Right lobe of liver (tissue), 6 donors: ENCODE measurements around the gene ALK. TPM values are rescaled to one million over a fixed set of nuclear protein-coding genes. Genes with fewer than 3 reads are reported as not detected.

Experiments used
- ATAC-seq, 4 donors: fragments of 200-7000 bp; cut with Tn5 transposase; one replicate each; pipeline ENCODE4 v1.9.1; 2020; ENCODE audit warnings: mild to moderate bottlenecking in 4 of 4, moderate library complexity in 4 of 4
- DNase-seq, 3 donors: peaks; one replicate each; pipeline ENCODE4 v3.0.0-alpha.2; 2020
- H3K27ac ChIP-seq, 3 donors: fragments of 200-600 bp; one replicate each; pipeline ENCODE4 v1.8.0; 2022
- H3K27me3 ChIP-seq, 2 donors: fragments of 200-600 bp; one replicate each; pipeline ENCODE4 v1.8.0; 2022
- H3K36me3 ChIP-seq, 4 donors: fragments of 200-600 bp; sonication (generic) in 1 of 4; one replicate each; pipeline versions ENCODE4 v1.5.1 to v1.8.0; 2017 to 2022; ENCODE audit warnings: control low read depth in 1 of 4
- H3K4me1 ChIP-seq, 4 donors: fragments of 200-600 bp; sonication (generic) in 1 of 4; one replicate each; pipeline versions ENCODE4 v1.5.1 to v1.8.0; 2017 to 2022; ENCODE audit warnings: control low read depth in 1 of 4
- H3K4me3 ChIP-seq, 3 donors: fragments of 200-600 bp; one replicate each; pipeline ENCODE4 v1.8.0; 2022
- H3K9me3 ChIP-seq, 4 donors: fragments of 200-600 bp; sonication (generic) in 1 of 4; one replicate each; pipeline versions ENCODE4 v1.5.1 to v1.8.0; 2017 to 2022; ENCODE audit warnings: control low read depth in 1 of 4
- POLR2A ChIP-seq: fragments of 450-650 bp; IDR thresholded peaks from one replicate; pipeline ENCODE4 v1.6.1; 2017; ENCODE audit warnings: antibody characterized with exemption, mild to moderate bottlenecking
- WGBS: methylation state at CpG from one replicate; pipeline ENCODE4 v1.1.6; 2018; ENCODE audit warnings: low coverage, low lambda C conversion rate; ENCODE audit not compliant: insufficient coverage; ENCODE audit errors: missing lambda C conversion rate; 5-methylcytosine and 5-hydroxymethylcytosine counted together
- intact Hi-C, 2 donors: fragments of 100-400 bp; cut with DNase I; formaldehyde crosslinking; loops; one replicate each; pipeline versions ENCODE4 v1.11.2 to v1.14.1; 2022
- total RNA-seq, 6 experiments: library from RNA; depleted of rRNA in 2 of 6; stranded (reverse); fragments of >200 nt in 2 of 6; fragmentation: NEBNext Ultra II Directional in 3 of 6; extraction: Animal tissue kit (Norgen Biotek cat#: 25700) in 3 of 6; gene quantifications; one replicate each; pipeline versions ENCODE4 v1.1.0 to v1.2.4, GENCODE V29; 2016 to 2023
- TF ChIP-seq, protein P1 (sequence below), 4 donors: fragments of 200-600 bp in 3 of 4; fragments of 450-650 bp in 1 of 4; IDR thresholded peaks; one replicate each; pipeline versions ENCODE4 v1.5.1 to v1.8.0; 2016 to 2022; ENCODE audit warnings: antibody characterized with exemption in 4 of 4, mild to moderate bottlenecking in 2 of 4
- donor health status: DM: no; HTN: yes; CAD: no.
- donor health status: DM: no; HTN: no; CAD: no.
- donor health status: DM: no; HTN: no; CAD: no.
- donor health status: DM: no; HTN: yes; CAD: no.
- donor health status: DM: no; HTN: yes; CAD: no.

Gene ALK
- total RNA-seq, 6 experiments from 2014 or later = 0.04 to 0.06 TPM; not detected in 4

DNA sequence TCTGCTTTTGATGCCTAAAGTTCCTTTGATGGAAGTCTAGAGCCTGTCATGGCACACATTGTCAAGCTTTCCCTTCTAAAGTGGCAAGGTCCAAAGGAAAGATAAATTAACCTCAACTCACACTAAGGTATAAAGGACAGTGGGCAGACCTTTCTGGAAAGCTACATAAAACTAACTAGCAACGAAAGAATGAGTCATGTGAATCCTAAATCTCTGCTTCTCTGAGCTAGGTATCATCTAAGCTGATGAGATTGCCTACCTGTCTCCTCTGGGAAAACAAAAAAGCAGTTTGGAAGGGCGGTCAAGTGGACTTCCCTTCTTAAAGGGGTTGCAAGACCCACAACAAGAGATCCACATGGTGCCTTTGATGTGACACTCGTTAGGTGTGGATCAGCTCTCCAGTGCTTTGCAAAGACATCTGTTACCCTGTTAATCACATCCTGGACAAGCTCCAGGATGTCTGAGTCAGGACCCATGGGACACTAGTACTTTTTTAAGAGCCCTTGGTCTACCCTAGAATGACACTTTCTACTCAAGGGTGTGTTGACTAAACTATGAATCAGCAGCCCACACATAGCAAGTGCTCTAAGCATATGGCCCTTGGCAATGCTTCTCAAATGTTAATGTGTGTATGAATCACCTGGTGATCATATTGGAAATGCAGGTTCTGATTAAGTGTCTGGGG lies 173.5 kb downstream of the ALK start:
- no peaks in the 10 kb centered on the region for H3K27me3 ChIP-seq
- 71% methylated on average over 3 of the region's 3 CpGs for WGBS
- intact Hi-C loops = no loop called here
- no peaks in the 10 kb centered on the region for H3K4me1 ChIP-seq
- ATAC-seq = no peak
- TF ChIP-seq, protein P1, sequence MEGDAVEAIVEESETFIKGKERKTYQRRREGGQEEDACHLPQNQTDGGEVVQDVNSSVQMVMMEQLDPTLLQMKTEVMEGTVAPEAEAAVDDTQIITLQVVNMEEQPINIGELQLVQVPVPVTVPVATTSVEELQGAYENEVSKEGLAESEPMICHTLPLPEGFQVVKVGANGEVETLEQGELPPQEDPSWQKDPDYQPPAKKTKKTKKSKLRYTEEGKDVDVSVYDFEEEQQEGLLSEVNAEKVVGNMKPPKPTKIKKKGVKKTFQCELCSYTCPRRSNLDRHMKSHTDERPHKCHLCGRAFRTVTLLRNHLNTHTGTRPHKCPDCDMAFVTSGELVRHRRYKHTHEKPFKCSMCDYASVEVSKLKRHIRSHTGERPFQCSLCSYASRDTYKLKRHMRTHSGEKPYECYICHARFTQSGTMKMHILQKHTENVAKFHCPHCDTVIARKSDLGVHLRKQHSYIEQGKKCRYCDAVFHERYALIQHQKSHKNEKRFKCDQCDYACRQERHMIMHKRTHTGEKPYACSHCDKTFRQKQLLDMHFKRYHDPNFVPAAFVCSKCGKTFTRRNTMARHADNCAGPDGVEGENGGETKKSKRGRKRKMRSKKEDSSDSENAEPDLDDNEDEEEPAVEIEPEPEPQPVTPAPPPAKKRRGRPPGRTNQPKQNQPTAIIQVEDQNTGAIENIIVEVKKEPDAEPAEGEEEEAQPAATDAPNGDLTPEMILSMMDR (IDR thresholded peaks at IDR 0.05) = no peak
- TF ChIP-seq POLR2A = no peak
- DNase-seq = no peak
- H3K4me3 ChIP-seq = no peak overlapping the region
- H3K36me3 ChIP-seq = no peaks in the 10 kb centered on the region
- H3K27ac ChIP-seq = no peak overlapping the region
- no peaks in the 10 kb centered on the region for H3K9me3 ChIP-seq

DNA sequence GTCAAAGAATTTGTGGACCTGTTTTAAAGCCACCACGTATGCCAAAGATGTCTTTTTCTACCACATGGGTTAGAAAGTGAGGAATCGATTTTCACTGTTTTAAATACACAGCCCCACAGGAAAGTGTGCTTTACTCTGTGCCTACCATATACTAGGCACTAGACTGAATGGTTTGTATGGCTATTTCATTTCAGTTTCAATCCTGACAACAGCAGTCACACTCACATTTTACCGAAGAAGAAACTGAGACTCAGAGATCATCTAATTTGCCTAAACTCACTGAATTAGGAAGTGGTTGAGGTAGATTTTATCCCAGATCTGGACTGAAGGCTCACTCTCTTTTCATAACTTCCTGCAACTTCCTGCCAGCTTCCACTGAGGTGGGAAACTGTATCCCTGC lies 176.4 kb downstream of the ALK start:
- intact Hi-C loops = no loop called here
- Histone ChIP-seq H3K4me3 (no peak overlapping the region), H3K36me3 (no peaks in the 10 kb centered on the region), H3K9me3 (no peaks in the 10 kb centered on the region), H3K4me1 (no peaks in the 10 kb centered on the region), H3K27me3 (no peaks in the 10 kb centered on the region), H3K27ac (no peak overlapping the region)
- no peak for DNase-seq
- TF ChIP-seq POLR2A = no peak
- TF ChIP-seq, protein P1 (IDR thresholded peaks at IDR 0.05) = no peak
- no peak for ATAC-seq
- 56% methylated on average over 2 of the region's 3 CpGs for WGBS

DNA sequence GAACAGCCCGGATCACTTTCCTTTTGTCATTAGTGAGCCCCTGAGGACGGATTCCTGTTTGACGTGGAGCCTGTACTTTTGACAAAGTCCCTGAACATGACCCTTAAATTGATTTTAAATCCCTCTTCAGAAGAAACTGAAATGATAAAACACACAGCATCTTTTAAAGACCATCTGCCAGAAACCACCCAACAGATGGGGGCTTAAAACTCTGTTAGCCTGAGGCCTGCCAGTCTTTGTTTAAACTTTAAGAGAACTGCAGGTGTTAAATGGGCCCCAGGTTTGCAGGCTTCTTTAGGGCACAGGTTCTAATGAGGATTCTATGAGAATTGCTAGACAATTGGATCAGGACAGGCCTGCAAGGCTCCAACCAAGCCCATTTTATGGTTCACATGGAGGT lies 177.9 kb downstream of the ALK start:
- Histone ChIP-seq H3K27ac (no peak overlapping the region), H3K36me3 (no peaks in the 10 kb centered on the region), H3K4me1 (no peaks in the 10 kb centered on the region), H3K9me3 (no peaks in the 10 kb centered on the region), H3K4me3 (no peak overlapping the region), H3K27me3 (no peaks in the 10 kb centered on the region)
- no peak for ATAC-seq
- TF ChIP-seq, protein P1 (IDR thresholded peaks at IDR 0.05) = no peak
- no peak for TF ChIP-seq POLR2A
- intact Hi-C loops = no loop called here
- no peak for DNase-seq
- 93% methylated on average over 3 of the region's 3 CpGs for WGBS

DNA sequence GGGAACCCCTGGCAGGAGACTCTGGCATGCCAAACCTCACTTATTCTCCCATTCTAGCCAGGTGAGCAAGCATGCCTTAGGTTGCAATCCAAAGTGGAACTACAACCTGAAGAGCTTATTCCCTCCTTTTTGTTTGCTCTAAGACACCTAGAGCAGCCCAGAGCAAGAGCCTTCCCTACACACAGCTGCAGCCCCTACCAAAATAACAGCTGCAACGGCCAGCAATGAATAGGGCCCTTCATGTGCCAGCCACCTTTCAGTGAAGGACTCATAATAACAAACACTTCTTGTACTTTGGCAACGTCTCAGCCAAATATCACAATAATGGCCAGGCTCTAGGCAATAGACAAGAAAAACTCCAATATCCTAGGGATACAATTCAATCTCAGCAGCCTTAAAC lies 178.7 kb downstream of the ALK start:
- no peak for DNase-seq
- Histone ChIP-seq H3K27me3 (no peaks in the 10 kb centered on the region), H3K27ac (no peak overlapping the region), H3K4me3 (no peak overlapping the region), H3K4me1 (no peaks in the 10 kb centered on the region), H3K9me3 (no peaks in the 10 kb centered on the region), H3K36me3 (no peaks in the 10 kb centered on the region)
- 46% methylated on average over 2 of the region's 2 CpGs for WGBS
- ATAC-seq = no peak
- intact Hi-C loops = no loop called here
- TF ChIP-seq, protein P1 (IDR thresholded peaks at IDR 0.05) = no peak
- no peak for TF ChIP-seq POLR2A

DNA sequence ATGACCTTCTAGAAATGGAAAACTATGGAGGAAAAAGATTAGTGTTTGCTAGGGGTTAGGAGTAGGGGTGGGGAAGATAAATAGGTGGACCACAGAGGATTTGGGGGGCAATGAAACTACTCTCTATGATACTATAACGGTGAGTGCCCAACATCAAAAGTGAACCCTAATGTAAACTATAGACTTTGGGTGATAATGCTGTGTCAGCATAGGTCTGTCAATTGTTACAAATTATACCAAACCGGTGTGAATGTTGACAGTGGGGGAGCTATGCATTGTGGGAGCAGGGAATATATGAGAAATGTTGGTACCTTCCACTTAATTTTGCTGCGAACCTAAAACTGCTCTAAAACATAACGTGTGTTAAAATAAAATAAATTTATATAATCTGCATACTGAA lies 180.3 kb downstream of the ALK start:
- TF ChIP-seq, protein P1 (IDR thresholded peaks at IDR 0.05) = no peak
- TF ChIP-seq POLR2A = no peak
- no peak for DNase-seq
- H3K4me1 ChIP-seq = no peaks in the 10 kb centered on the region
- H3K9me3 ChIP-seq = no peaks in the 10 kb centered on the region
- WGBS = 71% methylated on average over 4 of the region's 4 CpGs
- intact Hi-C loops = no loop called here
- ATAC-seq = no peak
- no peak overlapping the region for H3K4me3 ChIP-seq
- H3K27me3 ChIP-seq = no peaks in the 10 kb centered on the region
- H3K27ac ChIP-seq = no peak overlapping the region
- no peaks in the 10 kb centered on the region for H3K36me3 ChIP-seq
